ENCODE results near the gene C10orf90. TPM values are rescaled to one million over a fixed set of nuclear protein-coding genes. Genes with fewer than 3 reads are reported as not detected.
A peak's percentile ranks its signal among the peaks of the same experiment; 100 is the strongest.

C10orf90 gene
- total RNA-seq, 4 donors from 2014 or later: 0.26 TPM; not detected in 3

GRCh38 chr10:126668505-126668904 is 2.0 kb downstream of the C10orf90 start:
- H3K36me3 ChIP-seq: no peaks in the 10 kb centered on the region

DNA sequence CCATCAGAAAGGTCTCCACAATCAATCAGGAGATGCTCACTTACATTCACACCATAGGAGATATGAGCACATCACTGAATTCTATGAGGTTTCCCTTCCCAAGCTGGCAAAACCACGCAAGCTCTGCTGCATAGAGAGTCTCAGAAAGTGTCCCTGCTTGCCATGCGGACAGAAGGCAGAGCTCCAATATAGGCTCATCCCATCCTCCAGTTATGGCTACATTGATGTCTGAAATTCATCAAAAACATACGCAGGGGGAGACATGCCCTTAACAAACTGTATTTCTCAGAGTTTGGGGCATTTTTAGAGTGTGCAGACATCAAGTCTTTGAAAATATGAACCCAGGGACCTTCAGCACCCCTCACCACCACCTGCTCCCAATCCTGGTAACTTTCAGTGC is 2.9 kb downstream of the C10orf90 start:
- WGBS, 2 donors: 92 to 100% methylated on average over 2 to 3 of the region's 3 CpGs
- Histone ChIP-seq H3K4me3 (no peak overlapping the region), H3K9me3 (no peaks in the 10 kb centered on the region), H3K27ac (no peak overlapping the region), H3K4me1 (peaks cover 0 to 43% (median 3%) of the 10 kb centered on the region in 3 donors), H3K27me3 (no peaks in the 10 kb centered on the region), H3K36me3 (no peaks in the 10 kb centered on the region)
- no peak for TF ChIP-seq POLR2A (IDR thresholded peaks at IDR 0.05)
- TF ChIP-seq, protein P1, sequence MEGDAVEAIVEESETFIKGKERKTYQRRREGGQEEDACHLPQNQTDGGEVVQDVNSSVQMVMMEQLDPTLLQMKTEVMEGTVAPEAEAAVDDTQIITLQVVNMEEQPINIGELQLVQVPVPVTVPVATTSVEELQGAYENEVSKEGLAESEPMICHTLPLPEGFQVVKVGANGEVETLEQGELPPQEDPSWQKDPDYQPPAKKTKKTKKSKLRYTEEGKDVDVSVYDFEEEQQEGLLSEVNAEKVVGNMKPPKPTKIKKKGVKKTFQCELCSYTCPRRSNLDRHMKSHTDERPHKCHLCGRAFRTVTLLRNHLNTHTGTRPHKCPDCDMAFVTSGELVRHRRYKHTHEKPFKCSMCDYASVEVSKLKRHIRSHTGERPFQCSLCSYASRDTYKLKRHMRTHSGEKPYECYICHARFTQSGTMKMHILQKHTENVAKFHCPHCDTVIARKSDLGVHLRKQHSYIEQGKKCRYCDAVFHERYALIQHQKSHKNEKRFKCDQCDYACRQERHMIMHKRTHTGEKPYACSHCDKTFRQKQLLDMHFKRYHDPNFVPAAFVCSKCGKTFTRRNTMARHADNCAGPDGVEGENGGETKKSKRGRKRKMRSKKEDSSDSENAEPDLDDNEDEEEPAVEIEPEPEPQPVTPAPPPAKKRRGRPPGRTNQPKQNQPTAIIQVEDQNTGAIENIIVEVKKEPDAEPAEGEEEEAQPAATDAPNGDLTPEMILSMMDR (IDR thresholded peaks at IDR 0.05): no peak
- intact Hi-C loops (cut with DNase I): no loop called here
- no peak for DNase-seq

More at GRCh38 chr10:126668505-126668904, 2.0 kb downstream of the C10orf90 start:
- no peak overlapping the region for H3K27ac ChIP-seq
- TF ChIP-seq, protein P1 (IDR thresholded peaks at IDR 0.05): no peak
- no peak for TF ChIP-seq POLR2A (IDR thresholded peaks at IDR 0.05)
- no peak overlapping the region for H3K4me3 ChIP-seq
- no peak for DNase-seq
- H3K9me3 ChIP-seq: no peaks in the 10 kb centered on the region
- no peaks in the 10 kb centered on the region for H3K27me3 ChIP-seq
- peaks cover 0 to 34% (median 3%) of the 10 kb centered on the region in 3 donors for H3K4me1 ChIP-seq
- intact Hi-C loops (cut with DNase I): no loop called here
- WGBS, 2 donors: 89 to 98% methylated on average over 4 of the region's 4 CpGs

- intact Hi-C loops (cut with DNase I): no loop called here
- Histone ChIP-seq H3K36me3 (no peaks in the 10 kb centered on the region), H3K4me3 (no peak overlapping the region), H3K9me3 (no peaks in the 10 kb centered on the region), H3K27ac (no peak overlapping the region), H3K27me3 (no peaks in the 10 kb centered on the region), H3K4me1 (peaks cover 0 to 40% (median 3%) of the 10 kb centered on the region in 3 donors)
- WGBS, 2 donors: 49 to 74% methylated on average over 4 of the region's 4 CpGs
- no peak for DNase-seq
- TF ChIP-seq, protein P1 (IDR thresholded peaks at IDR 0.05): no peak
- no peak for TF ChIP-seq POLR2A (IDR thresholded peaks at IDR 0.05)
Observed at GRCh38 chr10:126665207-126665606, 5.3 kb downstream of the C10orf90 start.

GRCh38 chr10:126663880-126664279 is 6.6 kb downstream of the C10orf90 start:
- H3K9me3 ChIP-seq: no peaks in the 10 kb centered on the region
- DNase-seq: no peak

GRCh38 chr10:126663328-126663727 is 7.2 kb downstream of the C10orf90 start:
- H3K27me3 ChIP-seq: no peaks in the 10 kb centered on the region
- TF ChIP-seq, protein P1 (IDR thresholded peaks at IDR 0.05): no peak
- TF ChIP-seq POLR2A (IDR thresholded peaks at IDR 0.05): no peak
- WGBS, 2 donors: 68 to 86% methylated on average over 9 of the region's 9 CpGs
- H3K27ac ChIP-seq: peak overlapping the region in 3 of 4 donors; percentile 45 to 55 (median 48)
- no peak for DNase-seq
- H3K36me3 ChIP-seq: no peaks in the 10 kb centered on the region
- H3K4me1 ChIP-seq: peaks cover 0 to 27% (median 3%) of the 10 kb centered on the region in 3 donors
- H3K4me3 ChIP-seq: no peak overlapping the region
- H3K9me3 ChIP-seq: no peaks in the 10 kb centered on the region
- intact Hi-C loops (cut with DNase I): no loop called here

More at GRCh38 chr10:126663880-126664279, 6.6 kb downstream of the C10orf90 start:
- TF ChIP-seq POLR2A (IDR thresholded peaks at IDR 0.05): no peak
- H3K4me3 ChIP-seq: no peak overlapping the region
- H3K27ac ChIP-seq: peak overlapping the region in 2 of 4 donors; percentile 45
- intact Hi-C loops (cut with DNase I): no loop called here
- H3K36me3 ChIP-seq: no peaks in the 10 kb centered on the region
- no peaks in the 10 kb centered on the region for H3K27me3 ChIP-seq
- peaks cover 0 to 28% (median 3%) of the 10 kb centered on the region in 3 donors for H3K4me1 ChIP-seq
- 44 to 50% methylated on average over 5 of the region's 5 CpGs for WGBS, 2 donors

Data from esophagus squamous epithelium (tissue), 5 donors.